GM19397 (cell line): ENCODE results near the gene ETNK1.

ENCODE experiments used
- ATAC-seq: cut with Tn5 transposase; IDR thresholded peaks from one replicate; pipeline ENCODE4 v1.9.1; 2021; ENCODE audit warnings: mild to moderate bottlenecking, moderate library complexity; ENCODE audit not compliant: unreplicated experiment

Gene ETNK1

DNA sequence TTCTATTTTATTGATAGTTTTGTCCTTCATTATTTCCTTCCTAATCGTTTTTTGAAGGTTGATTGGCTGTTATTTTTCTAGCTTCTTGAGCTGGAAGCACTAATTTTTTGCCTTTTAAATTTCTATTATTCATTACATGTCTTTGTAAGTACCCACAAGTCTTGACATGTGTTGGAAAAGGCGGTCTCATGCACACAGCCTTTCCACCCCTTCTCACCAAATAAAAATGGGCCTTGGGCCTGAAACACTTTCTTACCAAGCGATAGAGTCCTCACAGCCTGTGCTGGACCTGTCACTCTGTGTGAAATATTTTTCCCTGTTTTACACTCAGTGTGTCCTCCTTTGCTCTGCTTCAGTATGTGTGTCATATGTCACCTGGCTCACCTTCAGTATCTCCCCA, 9.9 kb downstream of the ETNK1 start:
- ATAC-seq = no peak

GRCh38 chr12:22635812-22636211, 10.8 kb downstream of the ETNK1 start:
- ATAC-seq = no peak

- ATAC-seq = no peak
These were observed 15.9 kb downstream of the ETNK1 start for GRCh38 chr12:22640851-22641250.

DNA sequence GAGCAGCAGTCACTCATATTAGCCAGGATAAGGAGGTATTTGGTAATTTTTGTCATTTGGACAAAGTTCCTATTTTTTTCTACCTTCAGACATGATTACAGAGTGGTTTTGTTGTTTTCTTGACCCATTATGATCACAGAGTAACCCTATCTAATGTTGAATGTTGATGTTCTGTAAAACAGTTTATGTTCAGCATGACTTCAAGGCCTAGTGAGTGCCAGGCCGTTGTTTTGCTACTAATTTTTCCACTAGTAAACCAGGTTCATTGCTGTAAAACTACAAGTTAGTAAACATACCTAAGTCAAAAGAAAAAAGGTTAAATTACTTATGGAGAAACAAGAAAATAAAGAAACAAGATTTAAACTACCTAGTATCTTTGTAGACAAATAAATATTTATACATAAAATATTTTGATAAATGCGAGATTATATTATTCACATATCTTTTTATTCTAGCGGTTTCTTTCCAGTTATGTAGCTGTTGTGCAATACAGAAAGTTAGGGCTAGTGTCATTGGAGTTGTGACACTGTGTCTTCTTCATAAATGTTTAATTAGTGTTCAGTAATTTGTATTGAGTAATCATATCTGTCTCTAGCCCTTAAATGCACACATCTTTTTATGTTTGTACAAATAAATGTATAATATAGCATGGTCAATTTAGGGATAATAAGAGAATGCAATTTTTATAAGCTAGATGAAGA, 16.5 kb downstream of the ETNK1 start:
- ATAC-seq = no peak

- ATAC-seq = no peak
These were observed 23.7 kb downstream of the ETNK1 start for GRCh38 chr12:22648668-22649067.

DNA sequence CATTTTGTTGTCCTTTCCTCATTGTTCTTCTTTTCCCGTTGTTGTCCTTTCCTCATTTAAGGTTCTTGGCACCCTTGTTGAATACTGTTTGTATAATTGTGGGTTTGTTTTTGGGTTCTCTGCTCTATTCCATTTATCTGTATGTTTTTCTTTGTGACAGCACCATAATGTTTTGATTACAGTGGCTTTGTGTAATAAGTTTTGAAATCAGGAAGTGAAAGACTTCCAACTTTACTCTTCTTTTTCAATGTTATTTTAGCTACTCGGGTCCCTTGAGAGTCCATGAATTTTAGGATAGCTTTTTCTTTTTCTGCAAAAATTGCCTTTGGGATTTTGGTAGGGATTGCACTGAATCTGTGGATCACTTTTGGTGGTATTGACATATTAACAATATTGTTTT, 28.1 kb downstream of the ETNK1 start:
- no peak for ATAC-seq

DNA sequence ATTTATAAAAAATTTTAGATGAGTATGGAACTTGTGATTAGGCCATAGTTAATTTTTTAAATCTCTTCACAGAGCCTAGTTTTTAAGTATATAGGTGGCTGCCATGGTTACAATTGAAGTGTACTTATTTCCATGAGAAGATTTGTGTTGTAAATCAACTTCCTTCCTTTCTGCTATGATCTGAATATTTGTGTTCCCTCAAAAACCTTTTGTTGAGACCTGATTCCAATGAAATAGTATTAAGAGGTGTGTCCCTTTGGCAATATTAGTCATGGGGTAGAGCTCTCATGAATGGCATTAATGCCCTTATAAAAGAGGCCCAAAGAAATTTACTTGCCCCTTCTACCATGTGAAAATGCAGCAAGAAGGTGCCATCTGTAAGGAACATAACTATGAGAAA, 28.8 kb downstream of the ETNK1 start:
- no peak for ATAC-seq

GRCh38 chr12:22656376-22656775, 31.4 kb downstream of the ETNK1 start:
- ATAC-seq = no peak

DNA sequence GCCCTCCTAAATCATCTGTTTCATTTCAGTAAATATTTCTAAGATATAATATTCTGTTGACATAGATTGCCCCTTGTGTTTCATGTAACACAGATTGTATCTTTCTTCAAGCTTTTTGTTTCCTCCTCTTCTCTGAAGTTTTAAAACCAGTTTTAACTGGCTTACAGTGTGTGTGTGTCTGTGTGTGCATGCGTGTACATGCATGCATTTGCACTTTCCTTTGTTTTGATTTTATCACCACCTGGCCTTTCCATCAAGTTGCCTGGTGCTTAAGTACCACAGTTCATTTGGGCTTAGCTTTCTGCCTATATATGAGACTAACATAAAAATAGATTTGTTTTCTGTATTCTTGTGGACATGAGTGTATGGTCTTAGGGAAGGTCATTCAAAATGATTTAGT, 31.9 kb downstream of the ETNK1 start:
- ATAC-seq = no peak

DNA sequence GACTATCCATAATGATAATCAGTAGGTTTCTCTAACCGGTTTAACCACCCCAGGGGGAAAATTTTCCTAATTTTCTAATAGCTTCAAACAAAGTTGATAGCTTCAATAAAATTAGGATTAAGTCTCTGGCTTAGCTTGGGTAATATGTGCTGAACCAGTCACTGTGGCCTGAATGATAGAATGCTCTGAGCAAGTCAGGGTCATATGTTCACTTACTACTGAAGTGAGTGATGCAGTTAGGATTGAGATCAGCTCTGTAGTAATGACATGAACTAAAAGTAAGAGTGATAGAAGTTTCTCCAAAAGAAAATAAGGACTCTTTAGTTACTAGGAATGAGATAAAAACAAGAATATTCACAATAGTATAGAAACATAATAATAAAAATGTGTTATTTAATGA, 32.6 kb downstream of the ETNK1 start:
- no peak for ATAC-seq

GRCh38 chr12:22658214-22658613, 33.2 kb downstream of the ETNK1 start:
- ATAC-seq = no peak

DNA sequence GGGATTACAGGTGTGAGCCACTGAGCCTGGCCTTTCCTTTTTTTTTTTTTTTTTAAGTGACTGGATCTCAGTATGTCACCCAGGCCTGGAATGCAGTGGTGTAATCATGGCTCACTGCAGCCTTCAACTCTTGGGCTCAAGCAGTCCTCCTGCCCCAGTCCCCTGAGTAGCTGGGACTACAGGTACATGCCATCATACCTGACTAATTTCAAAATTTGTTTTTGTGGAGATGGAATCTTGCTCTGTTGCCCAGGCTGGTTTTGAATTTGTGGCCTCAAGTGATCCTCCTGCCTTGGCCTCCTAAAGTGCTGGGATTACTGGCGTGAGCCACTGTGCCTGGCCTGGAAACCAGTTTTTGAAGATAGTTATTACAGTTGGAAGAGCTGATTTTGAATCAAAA, 37.4 kb downstream of the ETNK1 start:
- ATAC-seq = no peak

- ATAC-seq = no peak
These were observed 40.5 kb downstream of the ETNK1 start for GRCh38 chr12:22665476-22665875.

GRCh38 chr12:22667122-22667521, 42.2 kb downstream of the ETNK1 start:
- ATAC-seq = no peak

DNA sequence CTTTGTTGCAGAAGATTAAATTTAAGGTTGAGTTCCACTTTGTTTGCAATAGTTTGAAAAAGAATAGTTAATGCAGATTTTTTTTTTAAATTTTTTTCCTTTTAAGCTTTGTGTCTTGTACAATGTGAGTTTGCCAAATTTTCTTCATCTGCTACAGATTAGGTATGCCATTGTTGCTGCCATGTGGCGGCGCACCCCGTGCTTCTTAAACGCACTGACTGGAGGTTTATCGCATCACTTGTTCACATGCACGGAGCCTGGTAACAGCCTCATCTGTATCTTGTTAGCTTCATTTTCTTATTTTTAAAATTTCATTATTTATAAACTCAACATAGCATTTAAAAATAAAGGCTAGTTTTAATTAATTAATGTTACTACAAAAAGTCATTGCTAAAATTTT, 43.5 kb downstream of the ETNK1 start:
- no peak for ATAC-seq

DNA sequence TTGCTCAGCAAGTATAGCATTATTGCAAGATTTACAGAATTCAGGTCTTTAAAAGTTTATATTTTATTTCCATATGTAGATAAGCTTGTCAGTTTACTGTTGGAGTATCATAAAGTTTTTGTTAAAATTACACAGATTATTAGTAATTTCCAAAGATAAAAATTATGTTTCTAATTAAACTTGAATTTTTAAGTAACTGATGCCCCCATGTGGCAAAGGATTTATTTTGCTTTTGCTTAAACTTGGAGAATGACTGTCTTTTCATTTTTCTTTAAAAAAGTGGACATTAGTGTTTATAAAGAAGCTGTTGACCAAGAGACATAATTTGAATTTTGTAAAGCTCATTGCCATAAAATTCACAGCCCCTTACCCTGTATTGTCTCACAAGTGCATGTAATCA, 45.8 kb downstream of the ETNK1 start:
- ATAC-seq = no peak

GRCh38 chr12:22672951-22673350, 48.0 kb downstream of the ETNK1 start:
- ATAC-seq = no peak

GRCh38 chr12:22677781-22678574, 53.0 kb downstream of the ETNK1 start:
- ATAC-seq = no peak

- no peak for ATAC-seq
These were observed 57.7 kb downstream of the ETNK1 start for GRCh38 chr12:22682663-22683062.

GRCh38 chr12:22683131-22683530, 58.2 kb downstream of the ETNK1 start:
- no peak for ATAC-seq

DNA sequence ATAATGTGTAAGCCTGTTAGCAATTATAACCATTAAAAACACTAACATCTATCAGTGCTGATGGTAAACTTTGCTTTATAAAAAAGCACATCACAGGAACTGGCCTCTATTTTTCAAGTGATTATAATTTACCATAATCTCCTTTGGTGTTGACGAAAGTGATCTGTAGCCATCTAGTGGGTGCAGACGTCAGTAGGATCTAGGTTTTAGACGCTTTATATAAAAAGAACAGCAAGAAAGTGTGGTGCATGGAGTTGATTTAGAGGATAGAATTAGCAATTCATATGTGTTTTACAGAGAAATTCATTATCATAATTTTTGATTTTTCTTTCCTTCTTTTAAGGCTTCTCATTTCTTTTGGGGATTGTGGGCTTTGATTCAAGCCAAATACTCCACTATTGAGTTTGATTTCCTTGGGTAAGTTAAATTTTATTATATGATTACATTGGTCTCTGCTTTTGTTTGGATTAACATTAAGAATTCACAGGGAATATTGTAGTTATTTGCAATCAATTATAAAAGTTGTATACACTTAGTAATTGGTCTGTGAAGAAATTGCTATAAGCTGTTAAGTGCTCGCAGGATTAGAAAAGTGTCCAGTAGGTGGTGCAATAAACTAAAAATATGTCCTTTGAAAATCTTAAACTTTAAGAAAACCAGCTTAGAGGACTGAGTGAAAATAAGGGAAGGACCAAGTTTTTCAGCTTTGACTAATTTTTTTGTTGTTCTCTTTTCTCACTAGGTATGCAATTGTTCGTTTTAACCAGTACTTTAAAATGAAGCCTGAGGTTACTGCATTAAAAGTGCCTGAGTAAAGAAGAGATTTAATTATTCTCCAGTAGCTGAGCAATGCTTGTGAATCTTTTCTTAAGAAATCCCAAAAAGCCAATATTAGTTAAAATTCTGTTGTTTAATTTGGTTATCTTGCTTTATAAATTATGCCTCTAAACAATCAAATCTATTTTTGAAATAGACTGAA, 59.5 kb downstream of the ETNK1 start:
- ATAC-seq = no peak
